GM19043 (cell line): ENCODE results near the gene ABCC8.

Source experiments
- ATAC-seq: cut with Tn5 transposase; IDR thresholded peaks from one replicate; pipeline ENCODE4 v1.9.1; 2021; ENCODE audit warnings: low read depth; ENCODE audit not compliant: unreplicated experiment

The ABCC8 gene

GRCh38 chr11:17506314-17506713 lies 29.7 kb upstream of the ABCC8 start:
- ATAC-seq = no peak

- ATAC-seq = no peak
Measured at GRCh38 chr11:17505146-17505545, 28.5 kb upstream of the ABCC8 start.

- ATAC-seq = no peak
Measured at GRCh38 chr11:17504330-17505107, 27.9 kb upstream of the ABCC8 start.

GRCh38 chr11:17502630-17503029 lies 26.0 kb upstream of the ABCC8 start:
- ATAC-seq = no peak

- no peak for ATAC-seq
Measured at GRCh38 chr11:17500673-17501072, 24.0 kb upstream of the ABCC8 start.

GRCh38 chr11:17498475-17498874 lies 21.8 kb upstream of the ABCC8 start:
- no peak for ATAC-seq

- ATAC-seq = no peak
Measured at GRCh38 chr11:17498058-17498457, 21.4 kb upstream of the ABCC8 start.

GRCh38 chr11:17496406-17496805 lies 19.8 kb upstream of the ABCC8 start:
- no peak for ATAC-seq

GRCh38 chr11:17494019-17494418 lies 17.4 kb upstream of the ABCC8 start:
- no peak for ATAC-seq

GRCh38 chr11:17490938-17491337 lies 14.3 kb upstream of the ABCC8 start:
- ATAC-seq = no peak

- ATAC-seq = no peak
Measured at GRCh38 chr11:17490232-17490631, 13.6 kb upstream of the ABCC8 start.

- no peak for ATAC-seq
Measured at GRCh38 chr11:17489751-17490150, 13.1 kb upstream of the ABCC8 start.

GRCh38 chr11:17488563-17488962 lies 11.9 kb upstream of the ABCC8 start:
- ATAC-seq = no peak

- no peak for ATAC-seq
Measured at GRCh38 chr11:17486646-17487045, 10.0 kb upstream of the ABCC8 start.

- no peak for ATAC-seq
Measured at GRCh38 chr11:17483505-17483904, 6.9 kb upstream of the ABCC8 start.

GRCh38 chr11:17481905-17482304 lies 5.3 kb upstream of the ABCC8 start:
- no peak for ATAC-seq

- no peak for ATAC-seq
Measured at GRCh38 chr11:17479284-17480214, 2.9 kb upstream of the ABCC8 start.

- ATAC-seq = no peak
Measured at GRCh38 chr11:17478070-17478469, 1.4 kb upstream of the ABCC8 start.

- no peak for ATAC-seq
Measured at GRCh38 chr11:17477361-17477760, 716 bp upstream of the ABCC8 start.

- no peak for ATAC-seq
Measured at GRCh38 chr11:17477084-17477333, 364 bp upstream of the ABCC8 start.

GRCh38 chr11:17475666-17476316 lies 854 bp downstream of the ABCC8 start:
- ATAC-seq = no peak
